SH-SY5Y (cell line): Measurements from ENCODE around the gene ITPR2.

ENCODE experiments used
- GATA2 ChIP-seq: IDR thresholded peaks from 2 replicates; pipeline ENCODE4 v1.6.1; 2011; ENCODE audit warnings: mild to moderate bottlenecking, low read depth, low read length
- GATA3 ChIP-seq: IDR thresholded peaks from 2 replicates; pipeline ENCODE4 v1.6.1; 2011; ENCODE audit warnings: low read depth, mild to moderate bottlenecking, low read length, moderate library complexity

DNA sequence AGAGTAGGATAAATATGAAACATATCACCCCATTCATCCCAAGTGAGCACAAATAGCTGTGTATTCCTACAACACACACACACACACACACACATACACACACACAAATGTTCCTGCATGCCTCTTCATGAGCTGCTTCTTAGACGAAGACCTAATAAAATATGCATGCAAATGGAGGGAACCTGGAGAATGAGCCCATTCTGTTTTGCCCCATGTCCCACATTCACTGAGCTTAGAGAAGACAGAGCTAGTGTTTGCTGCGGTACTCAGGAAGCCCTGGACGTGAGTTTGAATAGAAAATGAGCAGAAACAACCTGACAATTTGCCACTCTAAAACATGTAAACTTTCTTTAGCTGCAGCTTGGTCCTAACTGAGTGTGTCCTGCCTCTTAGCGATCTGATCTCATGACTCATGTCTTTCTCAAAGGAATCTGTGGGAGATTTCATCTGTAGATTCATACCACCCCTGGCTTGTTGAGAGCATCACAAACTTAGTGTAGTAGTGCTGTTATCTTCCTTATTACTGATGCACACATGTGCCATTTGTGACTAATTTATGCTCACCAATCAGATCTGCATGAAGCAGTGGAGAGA is 86.8 kb downstream of the ITPR2 start:
- no peak for TF ChIP-seq GATA2
- no peak for TF ChIP-seq GATA3
